NCI-H1048 (cell line): Measurements from ENCODE around the gene LEF1.
"Not testable (repeated sequence)": the region's sequence is repeated elsewhere in the genome, so short reads cannot be mapped to it uniquely, and the experiment has no call there.

Experiments used
- DNase-seq: peaks from one replicate; lab custom pipeline; 2025; lab: John Stamatoyannopoulos, UW

Gene LEF1

GRCh38 chr4:108058685-108059440, 109.9 kb downstream of the LEF1 start:
- no peak for DNase-seq

- no peak for DNase-seq
Measured at GRCh38 chr4:108056418-108056817, 112.3 kb downstream of the LEF1 start.

GRCh38 chr4:108055787-108056186, 112.9 kb downstream of the LEF1 start:
- no peak for DNase-seq

GRCh38 chr4:108054025-108054638, 114.6 kb downstream of the LEF1 start:
- no peak for DNase-seq

GRCh38 chr4:108053251-108053711, 115.5 kb downstream of the LEF1 start:
- no peak for DNase-seq

- DNase-seq = no peak
Measured at GRCh38 chr4:108052558-108053120, 116.1 kb downstream of the LEF1 start.

GRCh38 chr4:108051343-108051742, 117.4 kb downstream of the LEF1 start:
- DNase-seq = no peak

GRCh38 chr4:108050166-108051111, 118.3 kb downstream of the LEF1 start:
- DNase-seq = not testable (repeated sequence)

GRCh38 chr4:108049406-108049805, 119.3 kb downstream of the LEF1 start:
- DNase-seq = no peak

- no peak for DNase-seq
Measured at GRCh38 chr4:108048997-108049396, 119.7 kb downstream of the LEF1 start.

- DNase-seq = no peak
Measured at GRCh38 chr4:108048157-108048556, 120.6 kb downstream of the LEF1 start.

- no peak for DNase-seq
Measured at GRCh38 chr4:108047199-108047598, 121.5 kb downstream of the LEF1 start.

GRCh38 chr4:108045687-108046024, 123.1 kb downstream of the LEF1 start:
- DNase-seq = no peak

- DNase-seq = no peak
Measured at GRCh38 chr4:108044951-108045686, 123.6 kb downstream of the LEF1 start.

GRCh38 chr4:108043526-108043925, 125.2 kb downstream of the LEF1 start:
- DNase-seq = no peak

GRCh38 chr4:108042927-108043326, 125.8 kb downstream of the LEF1 start:
- DNase-seq = no peak

GRCh38 chr4:108037884-108038283, 130.8 kb downstream of the LEF1 start:
- DNase-seq = no peak

GRCh38 chr4:108036213-108036612, 132.5 kb downstream of the LEF1 start:
- DNase-seq = no peak

- no peak for DNase-seq
Measured at GRCh38 chr4:108035691-108036090, 133.0 kb downstream of the LEF1 start.

GRCh38 chr4:108034565-108034964, 134.2 kb downstream of the LEF1 start:
- no peak for DNase-seq

- DNase-seq = no peak
Measured at GRCh38 chr4:108033348-108033747, 135.4 kb downstream of the LEF1 start.
